NCI-H2196 treated with DMSO at 0.1 percent for 48 hours (cell line): Measurements from ENCODE around the gene POLR1D.

Experiments used
- DNase-seq: peaks from one replicate; lab custom pipeline; 2025; ENCODE audit not compliant: unreplicated experiment; lab: John Stamatoyannopoulos, UW

The POLR1D gene

GRCh38 chr13:27637289-27637626, 15.6 kb downstream of the POLR1D start:
- no peak for DNase-seq

GRCh38 chr13:27638001-27638400, 16.3 kb downstream of the POLR1D start:
- no peak for DNase-seq

- DNase-seq: no peak
Observed at GRCh38 chr13:27638521-27638920, 16.8 kb downstream of the POLR1D start.

- DNase-seq: no peak
Observed at GRCh38 chr13:27639186-27639585, 17.5 kb downstream of the POLR1D start.

- no peak for DNase-seq
Observed at GRCh38 chr13:27641711-27642502, 20.2 kb downstream of the POLR1D start.

GRCh38 chr13:27643334-27644132, 21.8 kb downstream of the POLR1D start:
- DNase-seq: no peak

GRCh38 chr13:27644302-27644701, 22.6 kb downstream of the POLR1D start:
- no peak for DNase-seq

- DNase-seq: no peak
Observed at GRCh38 chr13:27650312-27650711, 28.6 kb downstream of the POLR1D start.

- DNase-seq: no peak
Observed at GRCh38 chr13:27654059-27654458, 32.4 kb downstream of the POLR1D start.

- no peak for DNase-seq
Observed at GRCh38 chr13:27654816-27655215, 33.1 kb downstream of the POLR1D start.

GRCh38 chr13:27657724-27658123, 36.0 kb downstream of the POLR1D start:
- no peak for DNase-seq

GRCh38 chr13:27658546-27658945, 36.9 kb downstream of the POLR1D start:
- no peak for DNase-seq

GRCh38 chr13:27659145-27659865, 37.6 kb downstream of the POLR1D start:
- no peak for DNase-seq

- DNase-seq: no peak
Observed at GRCh38 chr13:27660511-27660910, 38.8 kb downstream of the POLR1D start.

GRCh38 chr13:27661017-27661416, 39.3 kb downstream of the POLR1D start:
- DNase-seq: no peak

GRCh38 chr13:27662738-27663470, 41.2 kb downstream of the POLR1D start:
- DNase-seq: no peak

- no peak for DNase-seq
Observed at GRCh38 chr13:27663947-27664346, 42.3 kb downstream of the POLR1D start.

GRCh38 chr13:27665333-27665732, 43.6 kb downstream of the POLR1D start:
- no peak for DNase-seq

- no peak for DNase-seq
Observed at GRCh38 chr13:27665761-27666160, 44.1 kb downstream of the POLR1D start.

GRCh38 chr13:27666951-27667350, 45.3 kb downstream of the POLR1D start:
- no peak for DNase-seq

GRCh38 chr13:27667946-27668345, 46.3 kb downstream of the POLR1D start:
- DNase-seq: no peak
